Suppressor macrophage treated with lipopolysaccharide for 4 hours (primary cell): ENCODE results near the gene ATG4D.

Source experiments
- DNase-seq: peaks from one replicate; pipeline ENCODE4 v3.0.0-alpha.2; 2020

Gene ATG4D

GRCh38 chr19:10543420-10544241 lies at the start of gene ATG4D:
Gene ATG4D, plus strand, starts transcription at chr19:10543904. Its CDS starts 187 bp downstream, at chr19:10544091.
- DNase-seq: peak; percentile 85

- DNase-seq: no peak
Measured at GRCh38 chr19:10497371-10497770, 46.3 kb upstream of the ATG4D start.

- DNase-seq: no peak
Measured at GRCh38 chr19:10499550-10500246, 44.0 kb upstream of the ATG4D start.

GRCh38 chr19:10500247-10500592 lies 43.5 kb upstream of the ATG4D start:
- no peak for DNase-seq

- peak; percentile 69 for DNase-seq
Measured at GRCh38 chr19:10501971-10502523, 41.7 kb upstream of the ATG4D start.

GRCh38 chr19:10502524-10503001 lies 41.1 kb upstream of the ATG4D start:
- DNase-seq: peak; percentile 95

GRCh38 chr19:10503002-10503789 lies 40.5 kb upstream of the ATG4D start, which contains the start of gene KEAP1:
Gene KEAP1, minus strand, starts transcription at chr19:10503356. Its CDS starts 3,323 bp downstream, at chr19:10500033.
- no peak for DNase-seq

GRCh38 chr19:10505583-10506229 lies 38.0 kb upstream of the ATG4D start:
- peak; percentile 83 for DNase-seq

- no peak for DNase-seq
Measured at GRCh38 chr19:10508036-10508435, 35.7 kb upstream of the ATG4D start.

- no peak for DNase-seq
Measured at GRCh38 chr19:10508707-10509106, 35.0 kb upstream of the ATG4D start.

GRCh38 chr19:10510301-10510802 lies 33.4 kb upstream of the ATG4D start:
- DNase-seq: no peak

GRCh38 chr19:10513223-10513622 lies 30.5 kb upstream of the ATG4D start:
- no peak for DNase-seq

- DNase-seq: no peak
Measured at GRCh38 chr19:10514211-10515145, 29.2 kb upstream of the ATG4D start.

GRCh38 chr19:10516064-10516385 lies 27.7 kb upstream of the ATG4D start:
- no peak for DNase-seq

GRCh38 chr19:10516671-10517286 lies 26.9 kb upstream of the ATG4D start:
- DNase-seq: no peak

- no peak for DNase-seq
Measured at GRCh38 chr19:10517361-10517759, 26.3 kb upstream of the ATG4D start, which contains the start of gene S1PR5. Gene S1PR5, minus strand, starts transcription at chr19:10517447. Its CDS starts 2,436 bp downstream, at chr19:10515011.

- no peak for DNase-seq
Measured at GRCh38 chr19:10517760-10518443, 25.8 kb upstream of the ATG4D start.

- no peak for DNase-seq
Measured at GRCh38 chr19:10518444-10519361, 25.0 kb upstream of the ATG4D start.

- DNase-seq: no peak
Measured at GRCh38 chr19:10519421-10519820, 24.3 kb upstream of the ATG4D start.
